ENCODE results near the gene FURIN.

DNA sequence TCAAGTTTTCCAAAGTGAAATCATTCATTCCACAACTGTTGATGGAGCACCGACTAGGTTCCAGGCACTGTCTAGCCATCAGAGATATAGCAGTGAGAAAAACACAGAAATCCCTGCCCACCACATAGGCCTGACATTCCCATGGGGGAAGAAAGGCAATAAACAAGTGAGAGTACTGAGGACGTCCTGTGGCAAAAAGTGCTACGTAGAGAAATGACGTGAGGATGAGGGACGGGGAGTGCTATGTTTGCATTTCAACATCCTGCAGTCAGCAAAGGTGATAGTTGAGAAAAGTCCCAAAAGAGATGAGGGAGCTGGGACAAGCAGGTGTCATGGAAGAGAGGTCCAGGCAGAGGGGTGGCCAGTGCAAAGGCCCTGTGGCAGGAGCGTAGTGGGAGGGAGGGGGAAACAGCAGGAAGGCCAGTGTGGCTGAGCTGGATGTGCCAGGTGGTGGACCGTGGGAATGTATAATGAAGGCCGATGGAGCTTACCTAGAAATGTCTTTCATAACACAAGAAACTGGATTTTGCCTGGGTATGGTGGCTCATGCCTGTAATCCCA, 10.4 kb upstream of the FURIN start:
- TF ChIP-seq, protein P1, sequence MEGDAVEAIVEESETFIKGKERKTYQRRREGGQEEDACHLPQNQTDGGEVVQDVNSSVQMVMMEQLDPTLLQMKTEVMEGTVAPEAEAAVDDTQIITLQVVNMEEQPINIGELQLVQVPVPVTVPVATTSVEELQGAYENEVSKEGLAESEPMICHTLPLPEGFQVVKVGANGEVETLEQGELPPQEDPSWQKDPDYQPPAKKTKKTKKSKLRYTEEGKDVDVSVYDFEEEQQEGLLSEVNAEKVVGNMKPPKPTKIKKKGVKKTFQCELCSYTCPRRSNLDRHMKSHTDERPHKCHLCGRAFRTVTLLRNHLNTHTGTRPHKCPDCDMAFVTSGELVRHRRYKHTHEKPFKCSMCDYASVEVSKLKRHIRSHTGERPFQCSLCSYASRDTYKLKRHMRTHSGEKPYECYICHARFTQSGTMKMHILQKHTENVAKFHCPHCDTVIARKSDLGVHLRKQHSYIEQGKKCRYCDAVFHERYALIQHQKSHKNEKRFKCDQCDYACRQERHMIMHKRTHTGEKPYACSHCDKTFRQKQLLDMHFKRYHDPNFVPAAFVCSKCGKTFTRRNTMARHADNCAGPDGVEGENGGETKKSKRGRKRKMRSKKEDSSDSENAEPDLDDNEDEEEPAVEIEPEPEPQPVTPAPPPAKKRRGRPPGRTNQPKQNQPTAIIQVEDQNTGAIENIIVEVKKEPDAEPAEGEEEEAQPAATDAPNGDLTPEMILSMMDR (IDR thresholded peaks at IDR 0.05; ENCODE audit: low read depth, low read length, poor library complexity, severe bottlenecking), result no peak
- no peak for TF ChIP-seq EZH2phosphoT487 (IDR thresholded peaks at IDR 0.05; ENCODE audit: borderline replicate concordance, low read length)

All from DOHH2 (cell line).